GM12878 (cell line): ENCODE data around the gene CNTNAP2. TPM values are rescaled to one million over a fixed set of nuclear protein-coding genes. Genes with fewer than 3 reads are reported as not detected.

Source experiments
- ATAC-seq: fragments of 200-7000 bp; cut with Tn5 transposase; 3 replicates; pipeline ENCODE4 v1.9.1; 2020; ENCODE audit warnings: mild to moderate bottlenecking, moderate library complexity
- BruUV-seq: library from RNA; stranded (reverse); fragments of 400-500 nt; replicated peaks from 2 replicates; lab custom pipeline; 2021; lab: Mats Ljungman, UMichigan
- CTCF ChIA-PET: fragments of 300-600 bp; sonication (Branson Sonifier 250); formaldehyde crosslinking; extraction: SDS; loops from one replicate; lab custom pipeline; 2021; ENCODE audit warnings: inconsistent platforms; lab: Yijun Ruan, JAX
- POLR2A ChIA-PET: fragments of 350-600 bp; formaldehyde crosslinking; extraction: SDS; loops from one replicate; lab custom pipeline; 2021; ENCODE audit warnings: inconsistent platforms; lab: Charles Lee
- RAD21 ChIA-PET: fragments of 300-600 bp; sonication (Branson Sonifier 250); formaldehyde crosslinking; loops from one replicate; lab custom pipeline; 2023; ENCODE audit warnings: antibody characterized with exemption; ENCODE audit not compliant: unreplicated experiment; lab: Charles Lee
- SMC1A ChIA-PET: fragments of 300-600 bp; sonication (Branson Sonifier 250); formaldehyde crosslinking; loops from one replicate; lab custom pipeline; 2023; ENCODE audit not compliant: unreplicated experiment, uncharacterized antibody; lab: Charles Lee
- DNase-seq: peaks from one replicate; pipeline ENCODE4 v3.0.0-alpha.2; 2011; ENCODE audit warnings: low read depth, low spot score
- FAIRE-seq: peaks from 3 replicates; lab custom pipeline; 2011; peaks lifted over from hg19 to GRCh38; lab: Jason Lieb, UNC
- H2AFZ ChIP-seq: 2 replicates; pipeline ENCODE4 v1.6.0; 2011; ENCODE audit warnings: low read depth, low read length, control low read depth; ENCODE audit not compliant: control insufficient read depth
- H3K27ac ChIP-seq: 2 replicates; pipeline ENCODE4 v1.5.1; 2011; ENCODE audit warnings: control low read depth; ENCODE audit not compliant: control insufficient read depth, insufficient read depth
- H3K27me3 ChIP-seq, 2 experiments: replicated peaks in 1 of 2; 2 replicates each; pipeline versions ENCODE4 v1.6.0 to v1.6.1; 2011; ENCODE audit warnings: low read length in 1 of 2; ENCODE audit not compliant: control insufficient read depth in 2 of 2, insufficient read depth in 2 of 2
- H3K36me3 ChIP-seq, 2 experiments: 2 replicates each; pipeline ENCODE4 v1.5.1; 2011; ENCODE audit warnings: low read length in 1 of 2; ENCODE audit not compliant: control insufficient read depth in 2 of 2, insufficient read depth in 2 of 2
- H3K4me1 ChIP-seq: 2 replicates; pipeline ENCODE4 v1.6.1; 2011; ENCODE audit warnings: mild to moderate bottlenecking, low read length, moderate library complexity, mixed read lengths; ENCODE audit not compliant: control insufficient read depth, insufficient read depth
- H3K4me2 ChIP-seq: 2 replicates; pipeline ENCODE4 v1.6.0; 2011; ENCODE audit warnings: control low read depth; ENCODE audit not compliant: control insufficient read depth, insufficient read depth
- H3K4me3 ChIP-seq: fragments of 200-600 bp; sonication (generic); 2 replicates; pipeline ENCODE4 v1.5.1; 2016
- H3K79me2 ChIP-seq: 2 replicates; pipeline ENCODE4 v1.6.0; 2011; ENCODE audit warnings: low read length; ENCODE audit not compliant: control insufficient read depth, insufficient read depth
- H3K9ac ChIP-seq: 2 replicates; pipeline ENCODE4 v1.8.0; 2011; ENCODE audit warnings: low read length, control low read depth, mixed read lengths; ENCODE audit not compliant: control insufficient read depth, insufficient read depth
- H3K9me3 ChIP-seq: replicated peaks from 3 replicates; pipeline ENCODE4 v1.5.1; 2011; ENCODE audit warnings: mild to moderate bottlenecking, low read length; ENCODE audit not compliant: control insufficient read depth, insufficient read depth
- H4K20me1 ChIP-seq: 2 replicates; pipeline ENCODE4 v1.6.0; 2011; ENCODE audit not compliant: control insufficient read depth, insufficient read depth
- ATF7 ChIP-seq: fragments of 450-650 bp; IDR thresholded peaks from 2 replicates; pipeline ENCODE4 v1.6.1; 2016; ENCODE audit warnings: low read depth, mild to moderate bottlenecking
- BMI1 ChIP-seq: fragments of 450-650 bp; IDR thresholded peaks from 2 replicates; pipeline ENCODE4 v1.6.1; 2016; ENCODE audit warnings: mild to moderate bottlenecking, moderate library complexity, borderline replicate concordance
- GATAD2B ChIP-seq: fragments of 450-650 bp; conservative IDR thresholded peaks from 2 replicates; pipeline ENCODE4 v1.6.1; 2017; ENCODE audit warnings: low read depth, mild to moderate bottlenecking, moderate library complexity
- IRF5 ChIP-seq: fragments of 450-650 bp; IDR thresholded peaks from 2 replicates; pipeline ENCODE4 v1.6.1; 2017; ENCODE audit warnings: borderline replicate concordance
- LARP7 ChIP-seq: fragments of 450-650 bp; IDR thresholded peaks from 2 replicates; pipeline ENCODE4 v1.6.1; 2017; ENCODE audit warnings: mild to moderate bottlenecking
- MAX ChIP-seq: IDR thresholded peaks from 2 replicates; pipeline ENCODE4 v1.6.1; 2012; ENCODE audit warnings: low read depth, low read length, improper control_type of control experiment
- PKNOX1 ChIP-seq: fragments of 450-650 bp; IDR thresholded peaks from 2 replicates; pipeline ENCODE4 v1.6.1; 2016; ENCODE audit warnings: mild to moderate bottlenecking
- POLR2A ChIP-seq: IDR thresholded peaks from 2 replicates; pipeline ENCODE4 v1.6.1; 2011; ENCODE audit warnings: low read depth, mild to moderate bottlenecking, low read length
- POLR2AphosphoS5 ChIP-seq: IDR thresholded peaks from 2 replicates; pipeline ENCODE4 v1.6.1; 2011; ENCODE audit warnings: mild to moderate bottlenecking, low read length, inconsistent platforms
- RBBP5 ChIP-seq: fragments of 200-600 bp; sonication (generic); conservative IDR thresholded peaks from 2 replicates; pipeline ENCODE4 v1.6.1; 2016
- RELB ChIP-seq: fragments of 450-650 bp; IDR thresholded peaks from 2 replicates; pipeline ENCODE4 v1.6.1; 2017; ENCODE audit warnings: low read depth, mild to moderate bottlenecking, moderate library complexity
- SMC3 ChIP-seq: IDR thresholded peaks from 2 replicates; pipeline ENCODE4 v1.6.1; 2011; ENCODE audit warnings: low read length, improper control_type of control experiment, borderline replicate concordance
- ZNF687 ChIP-seq: fragments of 450-650 bp; IDR thresholded peaks from 2 replicates; pipeline ENCODE4 v1.6.1; 2017; ENCODE audit warnings: mild to moderate bottlenecking, moderate library complexity
- WGBS: methylation state at CpG from one replicate; pipeline ENCODE4 v1.1.6; 2016; ENCODE audit warnings: low lambda C conversion rate; ENCODE audit not compliant: insufficient replicate concordance, insufficient coverage; ENCODE audit errors: missing lambda C conversion rate; 5-methylcytosine and 5-hydroxymethylcytosine counted together
- in situ Hi-C: fragments of 300-500 bp; cut with MboI; formaldehyde crosslinking; loops from 9 replicates; pipeline ENCODE4 v1.14.3; 2018; ENCODE audit warnings: mixed read lengths
- intact Hi-C: fragments of 100-400 bp; cut with micrococcal nuclease; formaldehyde crosslinking; loops from one replicate; pipeline ENCODE4 v1.14.2; 2022; ENCODE audit not compliant: unreplicated experiment
- polyA plus RNA-seq, 11 experiments: library from polyadenylated mRNA; depleted of rRNA in 4 of 11; unstranded in 6 of 11; stranded (reverse) in 5 of 11; fragments of >200 nt; fragmentation: Nextera tagmentation in 4 of 11; fragmentation: Illumina TruSeq in 1 of 11; extraction: Ambion mirVana in 4 of 11; extraction: Trizol in 1 of 11; gene quantifications; 1 replicate in 1 of 11; 2 replicates in 10 of 11; pipeline versions ENCODE4 v1.2.1 to v1.2.3, GENCODE V29; 2011 to 2016; ENCODE audit warnings: inconsistent platforms in 2 of 11, missing spikeins in 2 of 11, low read depth in 1 of 11
- total RNA-seq, 4 experiments: library from RNA; depleted of rRNA in 3 of 4; stranded (reverse); fragments of >200 nt in 3 of 4; fragmentation: Illumina TruSeq in 1 of 4; extraction: Trizol in 1 of 4; gene quantifications; 2 replicates each; pipeline versions ENCODE4 v1.2.1 to v1.2.3, GENCODE V29; 2013 to 2021

Gene CNTNAP2
- total and polyA plus RNA-seq, 10 of the 15 experiments (the other 5 are each of a cell fraction or from before 2014, with no cell fraction given): 0.03 to 0.08 (median 0.03) TPM; not detected in 7

GRCh38 chr7:146606628-146607027, 490.0 kb downstream of the CNTNAP2 start:
- Histone ChIP-seq H3K27ac (no peak overlapping the region), H3K9ac (no peak overlapping the region), H3K36me3 (no peaks in the 10 kb centered on the region), H3K27me3 (no peaks in the 10 kb centered on the region), H2AFZ (no peak overlapping the region), H4K20me1 (no peaks in the 10 kb centered on the region), H3K4me2 (no peak overlapping the region), H3K79me2 (no peaks in the 10 kb centered on the region)
- WGBS: 0% methylated on average over 1 of the region's 1 CpG
- DNase-seq (no peak), FAIRE-seq (no peak)
- RAD21 ChIA-PET: no interaction called here
- no peak for TF ChIP-seq POLR2A
- no peak for TF ChIP-seq PKNOX1
- TF ChIP-seq IRF5: no peak
- no peak for TF ChIP-seq LARP7
- TF ChIP-seq BMI1: no peak
- no peak for TF ChIP-seq GATAD2B
- TF ChIP-seq SMC3: no peak
- no peak for TF ChIP-seq POLR2AphosphoS5
- TF ChIP-seq MAX: no peak
- no peak for TF ChIP-seq ZNF687
- TF ChIP-seq RBBP5: no peak
- TF ChIP-seq RELB: no peak
- TF ChIP-seq ATF7: no peak
- TF ChIP-seq, all 136 proteins: peak for 0
- no peak for ATAC-seq
- H3K4me3 ChIP-seq: no peak overlapping the region
- ChIA-PET CTCF (no interaction called here), SMC1A (no interaction called here), POLR2A (no interaction called here)
- in situ Hi-C loops: no loop called here
- intact Hi-C loops: no loop called here
- BruUV-seq: no TSS peak
- H3K4me1 ChIP-seq: no peaks in the 10 kb centered on the region
- H3K9me3 ChIP-seq: no peaks in the 10 kb centered on the region
